Omental fat pad (tissue), 4 donors: Measurements from ENCODE around the gene FUOM. TPM values are rescaled to one million over a fixed set of nuclear protein-coding genes. Genes with fewer than 3 reads are reported as not detected.

Source experiments
- ATAC-seq: fragments of 150-250 bp; one replicate; pipeline ENCODE4 v1.9.1; 2016; ENCODE audit warnings: mild to moderate bottlenecking, moderate library complexity; ENCODE audit not compliant: low FRiP score
- DNase-seq: peaks from one replicate; pipeline ENCODE4 v3.0.0-alpha.2; 2019; ENCODE audit warnings: low spot score
- total RNA-seq, 4 donors: library from RNA; depleted of rRNA; stranded (reverse); fragments of >200 nt; gene quantifications; one replicate each; pipeline ENCODE4 v1.1.0, GENCODE V29; 2016
- TF ChIP-seq, protein P1 (sequence below), 3 donors: fragments of 450-650 bp; IDR thresholded peaks; one replicate each; pipeline ENCODE4 v1.5.1; 2016 to 2017; ENCODE audit warnings: antibody characterized with exemption in 3 of 3, mild to moderate bottlenecking in 3 of 3, moderate library complexity in 2 of 3

Gene FUOM
- total RNA-seq, 4 donors from 2014 or later: 20.6 to 34.3 (median 24.1) TPM

DNA sequence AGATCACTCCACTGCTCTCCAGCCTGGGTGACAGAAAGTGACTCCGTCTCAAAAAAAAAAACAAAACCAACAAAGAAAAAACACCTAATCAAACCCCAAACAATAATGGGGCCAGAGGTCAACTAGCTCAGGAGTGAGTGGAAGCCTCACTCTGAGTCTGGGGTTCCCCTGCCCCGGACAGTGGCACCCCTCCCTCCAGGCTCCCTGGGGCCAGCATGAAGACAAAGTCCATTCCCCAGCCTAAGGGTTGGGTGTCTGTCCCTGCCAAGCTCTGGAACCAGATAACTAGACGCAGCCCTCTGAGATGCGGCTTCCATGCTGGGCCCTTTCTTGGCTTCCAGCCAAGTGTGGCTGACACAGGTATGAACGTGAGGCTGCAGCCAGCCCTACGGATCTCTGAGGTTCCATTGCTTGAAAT lies 1.7 kb upstream of the FUOM start:
- TF ChIP-seq, protein P1, sequence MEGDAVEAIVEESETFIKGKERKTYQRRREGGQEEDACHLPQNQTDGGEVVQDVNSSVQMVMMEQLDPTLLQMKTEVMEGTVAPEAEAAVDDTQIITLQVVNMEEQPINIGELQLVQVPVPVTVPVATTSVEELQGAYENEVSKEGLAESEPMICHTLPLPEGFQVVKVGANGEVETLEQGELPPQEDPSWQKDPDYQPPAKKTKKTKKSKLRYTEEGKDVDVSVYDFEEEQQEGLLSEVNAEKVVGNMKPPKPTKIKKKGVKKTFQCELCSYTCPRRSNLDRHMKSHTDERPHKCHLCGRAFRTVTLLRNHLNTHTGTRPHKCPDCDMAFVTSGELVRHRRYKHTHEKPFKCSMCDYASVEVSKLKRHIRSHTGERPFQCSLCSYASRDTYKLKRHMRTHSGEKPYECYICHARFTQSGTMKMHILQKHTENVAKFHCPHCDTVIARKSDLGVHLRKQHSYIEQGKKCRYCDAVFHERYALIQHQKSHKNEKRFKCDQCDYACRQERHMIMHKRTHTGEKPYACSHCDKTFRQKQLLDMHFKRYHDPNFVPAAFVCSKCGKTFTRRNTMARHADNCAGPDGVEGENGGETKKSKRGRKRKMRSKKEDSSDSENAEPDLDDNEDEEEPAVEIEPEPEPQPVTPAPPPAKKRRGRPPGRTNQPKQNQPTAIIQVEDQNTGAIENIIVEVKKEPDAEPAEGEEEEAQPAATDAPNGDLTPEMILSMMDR (IDR thresholded peaks at IDR 0.05): no peak
- ATAC-seq (no peak), DNase-seq (no peak)

DNA sequence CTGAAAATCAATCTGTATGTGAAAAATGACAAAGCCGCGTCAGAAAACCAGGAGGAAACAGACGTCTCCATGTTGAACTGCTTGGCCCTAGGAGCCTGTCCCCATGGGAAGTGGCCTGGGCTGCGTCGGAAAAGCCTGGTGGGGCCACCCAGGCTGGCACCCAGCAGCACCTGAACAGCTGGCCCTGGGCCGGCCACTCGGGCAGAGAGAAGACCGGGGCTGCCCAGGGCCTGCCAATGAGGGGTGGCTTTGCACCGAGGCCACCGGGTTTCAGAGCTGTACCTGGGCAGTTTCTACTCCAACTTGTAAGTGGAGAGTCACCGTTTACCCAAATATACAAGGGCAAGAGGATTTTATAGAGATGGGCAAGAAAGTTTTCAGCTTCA lies 1.1 kb upstream of the FUOM start:
- DNase-seq (no peak), ATAC-seq (no peak)
- TF ChIP-seq, protein P1 (IDR thresholded peaks at IDR 0.05): no peak

DNA sequence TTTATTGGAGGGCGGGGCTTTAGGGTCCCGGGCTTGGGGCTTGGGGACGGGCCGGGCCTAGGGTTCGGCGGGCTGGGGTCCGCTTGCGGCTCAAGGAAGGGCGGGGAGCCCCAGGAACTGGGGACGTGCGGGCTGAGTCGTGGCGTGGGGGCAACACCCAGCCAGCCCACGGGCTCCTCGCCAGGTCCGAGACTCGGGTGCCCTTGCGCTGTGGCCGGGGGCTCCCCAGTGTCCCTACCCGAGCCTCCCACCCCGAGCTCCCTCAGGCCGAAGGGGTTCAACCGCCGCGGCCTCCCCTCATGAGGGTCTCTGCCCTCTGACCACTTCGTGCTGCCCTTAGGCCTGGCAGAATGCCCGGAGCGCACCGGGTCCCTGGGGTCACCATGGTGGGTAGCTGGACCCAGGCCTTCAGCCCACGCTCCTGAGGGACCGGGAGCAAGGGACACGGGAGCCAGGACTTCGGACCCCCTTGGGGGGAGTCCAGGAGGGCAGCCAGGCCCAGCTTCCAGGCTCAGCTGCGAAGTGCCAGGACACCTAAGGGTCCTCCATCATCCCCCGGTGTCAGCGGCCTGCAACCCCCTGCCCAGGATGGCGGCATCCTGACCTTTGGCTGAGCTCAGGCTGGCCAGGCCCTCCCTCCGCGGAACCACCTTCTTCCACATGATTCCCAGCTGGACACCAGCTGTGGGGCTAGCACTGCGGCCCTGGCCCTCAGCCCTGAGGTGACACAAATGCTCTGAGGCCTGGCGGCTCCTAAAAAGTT lies 524 bp upstream of the FUOM start:
- DNase-seq: no peak

DNA sequence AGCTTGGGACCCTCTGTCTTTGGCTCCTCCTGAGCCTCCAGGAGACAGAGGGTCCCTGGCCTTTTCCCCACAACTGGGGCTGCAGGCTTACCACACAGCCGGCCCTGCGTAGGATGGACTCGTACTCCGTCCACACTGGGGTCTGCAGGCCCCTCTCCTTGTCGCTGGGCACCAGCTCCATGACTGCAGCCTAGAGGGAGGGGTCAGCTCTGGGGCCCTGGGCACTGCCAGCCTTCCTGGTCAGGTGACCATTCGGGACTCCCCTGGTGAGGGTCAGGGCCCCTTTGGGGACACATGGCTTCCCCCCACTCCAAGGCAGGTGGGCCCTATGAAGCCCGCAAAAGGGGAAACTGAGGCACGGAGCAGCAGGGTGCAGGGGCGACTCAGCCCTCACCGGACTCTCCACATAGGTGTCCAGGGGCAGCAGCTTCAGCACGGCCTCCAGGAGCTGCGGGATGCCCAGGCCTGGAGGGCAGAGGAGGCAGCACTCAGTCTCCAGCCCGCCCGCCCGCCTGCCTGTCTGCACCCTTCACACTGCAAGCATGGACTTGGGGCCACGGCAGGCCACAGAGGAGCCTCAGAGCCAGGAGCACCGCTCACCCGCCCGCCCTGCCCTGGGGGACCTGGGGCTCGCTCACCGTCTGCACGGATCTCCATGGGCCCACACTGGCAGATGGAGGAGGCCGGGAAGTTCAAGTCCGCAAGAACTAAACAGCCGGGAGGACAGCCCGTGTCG lies 1.1 kb downstream of the FUOM start:
- ATAC-seq: no peak
- DNase-seq: no peak
- TF ChIP-seq, protein P1 (IDR thresholded peaks at IDR 0.05): no peak

More for the DNA sequence above, 524 bp upstream of the FUOM start:
- peak; percentile 3 for ATAC-seq
- TF ChIP-seq, protein P1 (IDR thresholded peaks at IDR 0.05): no peak

DNA sequence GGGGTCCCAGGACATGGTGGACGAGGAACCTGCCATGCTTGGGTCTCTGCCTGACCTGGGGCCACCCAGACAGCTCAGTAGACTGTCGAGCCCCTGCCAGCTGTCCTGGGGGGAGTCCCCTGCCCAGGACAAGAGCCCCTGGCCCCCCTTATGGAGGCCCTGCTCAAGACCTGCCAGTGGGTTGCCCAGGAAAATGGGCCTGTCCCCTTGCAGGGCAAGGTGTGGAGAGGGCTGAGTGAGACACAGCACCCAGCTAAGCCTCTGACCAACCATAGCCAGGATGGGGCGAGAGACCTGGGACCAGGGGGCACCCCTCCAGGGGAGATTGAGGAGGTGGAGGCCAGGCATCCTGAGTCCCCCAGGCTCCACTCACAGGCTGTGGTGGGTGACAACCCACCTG lies 1.8 kb downstream of the FUOM start:
- DNase-seq: no peak
- ATAC-seq: no peak
- TF ChIP-seq, protein P1 (IDR thresholded peaks at IDR 0.05): no peak

DNA sequence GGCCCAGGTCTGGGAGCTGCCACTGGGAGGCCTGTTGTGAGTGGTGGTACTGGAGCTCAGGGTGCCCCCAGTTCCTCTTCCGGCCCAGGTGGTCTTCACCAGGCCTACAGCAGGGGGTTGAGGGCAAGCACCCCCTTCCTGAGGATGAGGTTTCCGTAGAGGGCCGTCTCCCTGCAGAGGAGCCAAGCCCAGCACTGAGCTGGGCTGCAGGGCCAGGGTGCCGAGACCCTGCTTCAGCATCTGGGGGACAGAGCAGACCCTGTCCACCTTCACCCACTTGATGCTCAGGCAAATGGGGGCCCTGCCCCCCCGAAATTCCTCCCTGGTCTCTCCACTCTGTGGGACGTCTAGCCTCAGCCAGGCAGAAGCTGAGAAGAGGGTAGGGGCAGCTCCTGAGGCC lies 2.6 kb downstream of the FUOM start:
- TF ChIP-seq, protein P1 (IDR thresholded peaks at IDR 0.05): no peak
- DNase-seq (no peak), ATAC-seq (no peak)
